Prostate gland (tissue), 2 donors: Measurements from ENCODE around the gene VAPB. TPM values are rescaled to one million over a fixed set of nuclear protein-coding genes. Genes with fewer than 3 reads are reported as not detected.

Experiments used
- DNase-seq: peaks from one replicate; pipeline ENCODE4 v3.0.0-alpha.2; 2019; ENCODE audit warnings: low spot score
- H3K27ac ChIP-seq, 2 donors: fragments of 200-600 bp; sonication (generic); 2 replicates each; pipeline ENCODE4 v1.5.1; 2017 to 2019
- H3K27me3 ChIP-seq: fragments of 200-600 bp; sonication (generic); replicated peaks from 2 replicates; pipeline ENCODE4 v1.5.1; 2019; ENCODE audit not compliant: insufficient read depth
- H3K36me3 ChIP-seq, 2 donors: fragments of 200-600 bp; sonication (generic); 1 replicate in 1 of 2; 2 replicates in 1 of 2; pipeline versions ENCODE4 v1.5.1 to v1.8.1; 2017 to 2019
- H3K4me1 ChIP-seq: fragments of 200-600 bp; sonication (generic); replicated peaks from 2 replicates; pipeline ENCODE4 v1.5.1; 2019
- H3K4me3 ChIP-seq, 2 donors: fragments of 200-600 bp; sonication (generic); 2 replicates each; pipeline ENCODE4 v1.5.1; 2017 to 2019
- H3K9me3 ChIP-seq: fragments of 200-600 bp; sonication (generic); 2 replicates; pipeline ENCODE4 v1.5.1; 2017
- CTCF ChIP-seq, 4 experiments: fragments of 200-600 bp in 2 of 4; fragments of 450-650 bp in 2 of 4; sonication (generic) in 2 of 4; IDR thresholded peaks; 1 replicate in 3 of 4; 2 replicates in 1 of 4; pipeline ENCODE4 v1.5.1; 2016 to 2019; ENCODE audit warnings: antibody characterized with exemption in 4 of 4, mild to moderate bottlenecking in 2 of 4, moderate library complexity in 2 of 4
- POLR2A ChIP-seq: fragments of 450-650 bp; IDR thresholded peaks from one replicate; pipeline ENCODE4 v1.6.1; 2016; ENCODE audit warnings: antibody characterized with exemption, mild to moderate bottlenecking
- POLR2AphosphoS5 ChIP-seq: sonication (generic); formaldehyde crosslinking; IDR thresholded peaks from one replicate; pipeline ENCODE4 v1.6.1; 2017; ENCODE audit warnings: antibody characterized with exemption
- WGBS: methylation state at CpG from one replicate; pipeline ENCODE4 v1.1.5; 2018; 5-methylcytosine and 5-hydroxymethylcytosine counted together
- intact Hi-C: fragments of 100-400 bp; cut with DNase I; formaldehyde crosslinking; loops from one replicate; pipeline ENCODE4 v1.14.2; 2022
- total RNA-seq, 2 donors: library from RNA; depleted of rRNA; stranded (reverse); fragments of >200 nt; gene quantifications; one replicate each; pipeline ENCODE4 v1.1.0, GENCODE V29; 2016

VAPB gene
- total RNA-seq, 2 donors from 2014 or later: 14.2 to 21.1 TPM

- TF ChIP-seq CTCF (IDR thresholded peaks at IDR 0.05) (no peak), POLR2AphosphoS5 (no peak), POLR2A (no peak)
- intact Hi-C loops: no loop called here
- 97% methylated on average over 6 of the region's 6 CpGs for WGBS
- no peaks in the 10 kb centered on the region for H3K4me1 ChIP-seq
- H3K27me3 ChIP-seq: no peaks in the 10 kb centered on the region
- no peaks in the 10 kb centered on the region for H3K36me3 ChIP-seq
- H3K4me3 ChIP-seq: no peak overlapping the region
- DNase-seq: no peak
- no peaks in the 10 kb centered on the region for H3K9me3 ChIP-seq
- no peak overlapping the region for H3K27ac ChIP-seq
These were observed 107.4 kb downstream of the VAPB start for GRCh38 chr20:58496429-58496769.

GRCh38 chr20:58497076-58497641 lies 108.1 kb downstream of the VAPB start:
- no peaks in the 10 kb centered on the region for H3K4me1 ChIP-seq
- no peak overlapping the region for H3K27ac ChIP-seq
- no peaks in the 10 kb centered on the region for H3K9me3 ChIP-seq
- WGBS: 92% methylated on average over 16 of the region's 16 CpGs
- intact Hi-C loops: no loop called here
- H3K27me3 ChIP-seq: no peaks in the 10 kb centered on the region
- DNase-seq: no peak
- no peaks in the 10 kb centered on the region for H3K36me3 ChIP-seq
- TF ChIP-seq POLR2AphosphoS5: no peak
- TF ChIP-seq POLR2A: no peak
- no peak for TF ChIP-seq CTCF (IDR thresholded peaks at IDR 0.05)
- H3K4me3 ChIP-seq: no peak overlapping the region

GRCh38 chr20:58497724-58498469 lies 108.9 kb downstream of the VAPB start:
- Histone ChIP-seq H3K4me3 (no peak overlapping the region), H3K36me3 (no peaks in the 10 kb centered on the region), H3K4me1 (no peaks in the 10 kb centered on the region), H3K27me3 (no peaks in the 10 kb centered on the region), H3K27ac (no peak overlapping the region), H3K9me3 (no peaks in the 10 kb centered on the region)
- intact Hi-C loops: no loop called here
- no peak for TF ChIP-seq CTCF (IDR thresholded peaks at IDR 0.05)
- TF ChIP-seq POLR2AphosphoS5: no peak
- no peak for TF ChIP-seq POLR2A
- WGBS: 94% methylated on average over 13 of the region's 13 CpGs
- DNase-seq: no peak

GRCh38 chr20:58498470-58499068 lies 109.5 kb downstream of the VAPB start:
- Histone ChIP-seq H3K4me1 (no peaks in the 10 kb centered on the region), H3K9me3 (no peaks in the 10 kb centered on the region), H3K27me3 (no peaks in the 10 kb centered on the region), H3K36me3 (no peaks in the 10 kb centered on the region), H3K4me3 (no peak overlapping the region), H3K27ac (no peak overlapping the region)
- 87% methylated on average over 8 of the region's 9 CpGs for WGBS
- intact Hi-C loops: no loop called here
- no peak for DNase-seq
- no peak for TF ChIP-seq POLR2A
- no peak for TF ChIP-seq POLR2AphosphoS5
- no peak for TF ChIP-seq CTCF (IDR thresholded peaks at IDR 0.05)
